HG03469 (cell line): Measurements from ENCODE around the gene POLR3B.
A peak's percentile ranks its signal among the peaks of the same experiment; 100 is the strongest.
"Not testable (repeated sequence)": the region's sequence is repeated elsewhere in the genome, so short reads cannot be mapped to it uniquely, and the experiment has no call there.

Source experiments
- ATAC-seq: cut with Tn5 transposase; IDR thresholded peaks from one replicate; pipeline ENCODE4 v1.9.1; 2021; ENCODE audit warnings: mild to moderate bottlenecking, moderate library complexity, moderate number of reproducible peaks; ENCODE audit not compliant: unreplicated experiment

The POLR3B gene

DNA sequence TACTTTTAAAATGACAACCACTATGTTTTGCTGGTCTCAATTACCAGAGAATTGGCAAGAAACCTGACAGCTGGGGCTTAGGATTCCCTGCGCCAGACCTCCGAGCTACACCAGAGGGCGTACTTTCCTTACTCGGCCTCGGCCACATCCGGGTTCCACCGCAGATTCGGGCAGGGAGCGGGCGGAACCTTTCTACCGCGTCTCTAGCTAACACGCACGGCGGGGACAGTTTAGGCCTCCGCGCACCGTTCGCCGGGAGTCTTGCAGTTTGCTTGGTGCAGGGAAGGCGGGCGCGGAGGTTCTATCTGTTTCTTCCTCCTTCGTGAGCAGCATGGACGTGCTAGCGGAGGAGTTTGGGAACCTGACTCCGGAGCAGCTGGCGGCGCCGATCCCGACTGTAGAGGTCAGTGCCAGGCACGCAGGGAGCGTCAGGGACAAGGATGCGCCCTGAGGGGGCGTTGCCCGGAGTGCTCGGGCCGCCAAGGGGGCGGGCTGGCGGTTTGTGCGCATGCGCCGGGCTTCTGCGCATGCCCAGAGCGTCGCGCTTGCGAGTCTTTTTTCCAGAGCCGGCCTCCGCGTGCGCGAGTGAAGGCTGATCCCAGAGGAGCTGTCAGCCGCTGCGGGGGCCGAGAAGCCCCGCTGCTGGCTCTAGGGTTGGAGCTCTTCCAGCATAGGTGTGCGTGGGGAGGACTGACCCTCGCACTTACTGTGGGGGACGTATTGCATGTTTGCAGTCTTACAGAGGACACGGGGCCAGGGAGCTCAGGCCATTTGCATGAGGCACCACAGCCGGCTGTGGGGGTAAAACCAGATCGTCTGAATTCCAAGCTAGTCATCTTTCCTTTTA lies at the start of gene POLR3B:
Gene POLR3B, plus strand, starts transcription at position 200 of the 847 bp plus-strand sequence. Its CDS starts 132 bp downstream, at position 332.
- ATAC-seq, result peak; percentile 73

DNA sequence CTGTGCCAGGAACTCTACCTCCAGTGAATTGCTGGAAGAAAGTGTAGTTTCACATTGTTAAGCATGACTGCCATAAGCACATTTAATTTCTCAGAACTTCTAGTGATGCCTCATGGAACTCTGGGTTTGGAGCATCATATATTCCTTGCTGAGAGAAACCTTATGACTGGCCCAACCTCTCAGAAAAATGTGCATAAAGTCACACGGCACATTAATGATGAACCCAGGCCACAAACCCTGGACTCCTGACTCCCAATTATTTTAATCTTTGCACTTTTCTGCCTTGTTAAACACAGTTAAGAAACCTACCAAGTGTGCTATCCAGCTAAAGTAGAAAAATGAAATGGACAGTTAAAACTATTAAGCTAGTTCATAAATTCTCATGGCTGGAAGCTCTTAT lies 49.4 kb upstream of the POLR3B start:
- ATAC-seq, result no peak

- ATAC-seq, result no peak
Observed at GRCh38 chr12:106308611-106309010, 48.9 kb upstream of the POLR3B start.

DNA sequence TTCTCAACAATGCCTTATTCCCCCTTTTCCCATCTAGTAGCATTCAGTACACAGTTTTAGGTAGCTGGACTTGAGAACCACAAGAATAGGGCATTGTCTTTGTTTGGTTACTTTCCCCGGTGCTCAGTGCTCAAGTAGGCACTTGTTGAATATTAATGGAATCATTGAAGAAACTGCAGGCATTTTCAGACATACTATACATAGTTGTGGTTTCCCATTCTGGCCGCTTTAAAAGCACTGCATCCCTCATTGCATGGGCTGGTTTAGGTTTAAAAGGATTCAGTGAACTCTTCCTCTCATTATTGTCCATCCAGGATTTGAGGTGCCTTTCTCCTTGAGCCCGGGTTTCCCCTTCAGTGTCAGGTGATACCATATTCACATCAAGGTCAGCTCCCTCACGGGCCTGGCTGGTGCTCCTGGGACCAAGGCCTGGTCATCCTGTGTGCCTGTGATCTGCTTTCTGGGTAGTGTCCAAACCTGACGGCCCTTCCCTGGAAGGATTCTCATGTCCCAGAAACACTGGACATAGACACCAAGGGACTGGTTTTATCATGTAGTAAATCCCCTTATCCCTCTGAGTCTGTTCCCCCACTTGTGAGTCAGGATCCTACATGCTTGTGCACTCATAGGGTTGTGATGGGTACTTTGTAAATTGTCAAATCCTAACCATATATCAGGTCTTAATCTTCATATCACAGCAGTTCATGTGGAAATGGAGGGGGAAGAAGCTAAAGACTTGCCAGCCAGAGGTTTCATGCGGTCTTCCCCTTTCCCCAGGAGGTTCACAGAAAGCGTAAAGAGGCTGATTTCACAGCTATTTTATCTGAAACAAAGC lies 47.7 kb upstream of the POLR3B start:
- ATAC-seq, result no peak

- ATAC-seq, result no peak
Observed at GRCh38 chr12:106310687-106311086, 46.9 kb upstream of the POLR3B start.

GRCh38 chr12:106311139-106311538 lies 46.4 kb upstream of the POLR3B start:
- no peak for ATAC-seq

- ATAC-seq, result not testable (repeated sequence)
Observed at GRCh38 chr12:106313413-106313812, 44.1 kb upstream of the POLR3B start.

DNA sequence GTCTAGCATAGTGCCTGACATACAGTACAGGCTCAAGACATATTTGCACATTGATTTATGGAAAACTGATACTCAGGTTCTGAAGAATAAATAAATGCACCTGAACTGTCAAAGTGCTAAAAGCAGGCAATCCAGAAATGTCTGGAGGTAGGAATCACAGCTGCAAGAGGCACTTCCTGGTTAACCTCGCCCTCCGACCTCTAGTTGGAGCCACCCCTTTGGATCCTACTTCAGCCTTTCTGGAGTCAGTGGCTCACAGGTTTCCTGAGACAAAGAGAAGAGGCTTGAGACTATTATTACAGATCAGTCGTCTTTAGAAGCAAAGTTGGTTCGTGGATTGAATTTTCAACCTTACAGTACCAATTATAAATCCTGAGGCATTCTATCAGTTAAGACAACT lies 42.0 kb upstream of the POLR3B start:
- no peak for ATAC-seq

DNA sequence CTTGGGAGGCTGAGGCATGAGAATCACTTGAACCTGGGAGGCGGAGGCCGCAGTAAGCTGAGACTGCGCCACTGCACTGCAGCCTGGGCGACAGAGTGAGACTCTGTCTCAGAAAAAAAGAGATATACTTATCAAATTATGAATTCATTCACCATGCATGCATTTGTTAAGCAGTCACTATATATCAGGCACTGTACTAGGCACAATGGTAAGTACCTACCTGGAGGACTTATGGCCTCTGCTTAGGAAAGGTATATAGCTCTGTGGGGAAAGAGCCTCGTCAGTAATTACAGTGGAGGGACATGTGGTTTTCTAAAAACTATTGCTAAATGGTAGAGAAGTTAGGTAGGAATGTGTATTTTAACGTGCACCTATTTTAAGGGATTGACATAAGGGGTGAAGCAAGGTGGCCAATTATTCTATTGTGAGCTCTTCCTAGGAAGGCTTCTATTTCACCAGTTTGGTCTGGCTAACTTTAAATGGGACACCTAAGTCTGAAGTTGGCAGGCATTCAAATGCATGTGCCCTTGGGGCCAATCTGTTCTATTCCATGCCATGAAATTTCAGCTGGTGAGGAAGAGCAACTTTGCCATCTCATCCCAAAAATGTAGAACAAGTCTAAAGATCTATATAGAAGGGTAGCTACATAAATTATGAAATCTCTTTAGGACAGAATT lies 40.0 kb upstream of the POLR3B start:
- no peak for ATAC-seq

DNA sequence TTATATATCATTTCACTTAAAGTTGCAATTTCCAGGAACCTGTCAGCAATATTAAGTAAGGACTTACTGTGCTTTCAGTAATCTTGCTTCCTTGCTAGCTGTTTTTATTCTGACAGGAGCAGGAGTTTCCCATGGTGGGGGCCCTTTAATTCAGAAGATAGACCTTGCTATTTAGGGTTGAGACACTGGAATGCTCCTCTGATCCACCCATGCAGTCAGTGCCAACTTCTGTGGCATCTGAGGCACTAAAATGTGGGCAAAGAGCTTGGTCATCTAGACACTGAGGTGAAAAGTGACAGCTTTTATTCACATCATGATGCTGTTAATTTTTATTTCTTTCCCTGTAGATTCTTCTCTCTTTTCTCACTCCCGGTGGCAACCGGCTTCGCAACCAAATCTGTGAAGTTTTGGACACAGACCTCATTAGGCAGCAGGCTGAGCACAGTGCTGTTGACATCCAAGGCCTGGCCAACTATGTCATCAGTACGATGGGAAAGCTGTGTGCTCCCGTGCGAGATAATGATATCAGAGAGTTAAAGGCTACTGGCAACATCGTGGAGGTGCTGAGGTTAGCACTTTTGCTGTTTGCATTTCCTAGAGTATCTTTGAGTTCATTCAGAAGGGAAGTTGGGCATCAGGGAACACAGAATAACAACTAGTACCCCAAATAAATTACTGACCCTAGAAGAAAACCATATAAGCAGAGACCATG lies 36.3 kb upstream of the POLR3B start:
- no peak for ATAC-seq

- ATAC-seq, result no peak
Observed at GRCh38 chr12:106323537-106323936, 34.0 kb upstream of the POLR3B start.

DNA sequence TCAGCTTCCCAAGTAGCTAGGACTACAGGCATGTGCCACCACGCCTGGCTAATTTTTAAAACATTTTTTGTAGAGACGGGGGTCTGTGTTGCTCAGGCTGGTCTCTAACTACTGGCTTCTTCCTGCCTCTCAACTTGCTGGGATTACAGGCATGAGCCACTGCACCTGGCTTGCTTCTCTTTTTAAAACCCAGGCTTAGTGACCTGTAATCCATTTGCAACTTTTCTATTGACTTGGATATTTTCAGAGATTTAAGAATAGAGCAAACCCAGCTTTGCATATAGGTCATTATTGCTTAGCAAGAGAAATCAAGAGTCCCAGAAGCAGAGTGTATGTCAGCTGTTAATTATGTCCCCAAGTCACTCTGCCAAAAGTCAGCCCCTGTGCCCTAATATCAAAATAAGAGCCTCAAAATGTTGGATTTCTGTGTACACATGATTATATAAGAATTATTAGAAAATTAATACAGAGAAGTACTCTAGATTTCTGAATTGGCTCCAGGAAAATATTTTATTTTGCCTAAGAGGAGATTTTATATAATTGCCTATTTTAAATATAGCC lies 30.2 kb upstream of the POLR3B start:
- no peak for ATAC-seq

DNA sequence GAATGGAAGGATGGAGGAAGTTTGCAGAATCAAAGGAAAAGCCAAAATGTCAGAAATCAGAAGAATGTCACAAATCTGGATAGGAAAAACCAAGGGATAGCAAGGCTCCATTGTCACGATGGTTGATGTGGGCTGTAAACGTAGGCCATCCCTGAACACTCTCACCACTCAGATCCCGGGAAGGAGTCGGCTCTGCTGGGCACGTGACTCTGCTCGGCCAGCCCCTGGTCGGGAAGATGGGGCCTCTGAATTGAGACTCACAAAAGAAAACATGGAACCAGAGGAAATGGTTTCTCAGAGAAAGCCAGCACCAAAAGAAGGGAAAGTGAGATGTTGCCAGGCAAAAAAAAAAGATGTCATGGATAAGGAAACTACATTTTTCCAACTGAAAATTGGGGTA lies 28.8 kb upstream of the POLR3B start:
- no peak for ATAC-seq

- no peak for ATAC-seq
Observed at GRCh38 chr12:106329231-106329982, 28.1 kb upstream of the POLR3B start.

DNA sequence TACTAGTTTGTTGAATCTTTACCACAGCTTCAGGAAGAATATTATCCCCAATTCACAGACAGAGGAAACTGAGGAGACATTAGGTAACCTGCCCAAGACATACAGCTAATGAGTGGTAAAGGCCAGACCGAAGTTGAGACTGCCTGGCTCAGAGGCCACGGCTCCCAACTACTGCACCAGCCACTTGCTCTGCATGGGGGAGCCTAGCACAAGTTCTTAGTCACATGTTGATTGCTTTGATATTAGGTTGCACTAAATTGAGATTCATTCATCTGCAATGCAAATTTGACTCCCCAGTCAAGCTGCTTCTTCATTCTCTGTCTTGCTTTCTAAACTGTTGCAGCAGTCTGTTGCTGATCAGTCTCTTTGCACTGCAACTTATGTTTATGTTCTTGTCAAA lies 25.9 kb upstream of the POLR3B start:
- no peak for ATAC-seq

DNA sequence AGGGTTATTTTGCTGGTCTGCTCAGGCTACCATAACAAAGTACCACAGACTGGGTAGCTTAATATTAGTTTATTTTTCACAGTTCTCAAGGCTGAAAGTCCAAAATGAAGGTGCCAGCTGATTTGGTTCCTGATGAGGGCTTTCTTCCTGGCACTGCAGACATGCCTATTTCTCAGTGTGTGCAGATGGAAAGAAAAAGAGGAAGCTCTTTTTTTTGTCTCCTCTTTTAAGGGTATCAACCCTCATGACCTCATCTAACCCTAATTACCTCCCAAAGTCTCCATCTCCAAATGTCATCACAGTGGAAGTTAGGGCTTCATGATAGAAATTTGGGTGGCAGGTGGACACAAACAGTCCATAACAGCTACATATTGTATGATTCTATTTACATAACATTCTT lies 25.0 kb upstream of the POLR3B start:
- no peak for ATAC-seq

- ATAC-seq, result no peak
Observed at GRCh38 chr12:106333010-106333409, 24.5 kb upstream of the POLR3B start.

- ATAC-seq, result no peak
Observed at GRCh38 chr12:106333756-106334155, 23.8 kb upstream of the POLR3B start.

GRCh38 chr12:106341086-106341877 lies 16.3 kb upstream of the POLR3B start:
- ATAC-seq, result no peak
